GM06990 (cell line): ENCODE results near the gene FGF19.

Source experiments
- DNase-seq: peaks from one replicate; pipeline ENCODE4 v3.0.0-alpha.2; 2011; ENCODE audit not compliant: insufficient read length; ENCODE audit errors: extremely low read depth
- H3K27me3 ChIP-seq: replicated peaks from 2 replicates; pipeline ENCODE4 v1.6.0; 2011; ENCODE audit warnings: low read length; ENCODE audit not compliant: control insufficient read depth, insufficient read depth
- H3K36me3 ChIP-seq: 2 replicates; pipeline ENCODE4 v1.5.1; 2011; ENCODE audit warnings: low read length; ENCODE audit not compliant: control insufficient read depth, insufficient read depth
- H3K4me3 ChIP-seq: replicated peaks from 2 replicates; pipeline ENCODE4 v1.5.1; 2011; ENCODE audit warnings: low read depth, mild to moderate bottlenecking, control low read depth, low read length
- TF ChIP-seq, protein P1 (sequence below): IDR thresholded peaks from 2 replicates; pipeline ENCODE4 v1.5.1; 2011; ENCODE audit warnings: low read length, control low read depth, mild to moderate bottlenecking, inconsistent platforms; ENCODE audit not compliant: insufficient read depth, poor library complexity, severe bottlenecking

Gene FGF19

GRCh38 chr11:69707176-69707575, 3.4 kb upstream of the FGF19 start:
- TF ChIP-seq, protein P1, sequence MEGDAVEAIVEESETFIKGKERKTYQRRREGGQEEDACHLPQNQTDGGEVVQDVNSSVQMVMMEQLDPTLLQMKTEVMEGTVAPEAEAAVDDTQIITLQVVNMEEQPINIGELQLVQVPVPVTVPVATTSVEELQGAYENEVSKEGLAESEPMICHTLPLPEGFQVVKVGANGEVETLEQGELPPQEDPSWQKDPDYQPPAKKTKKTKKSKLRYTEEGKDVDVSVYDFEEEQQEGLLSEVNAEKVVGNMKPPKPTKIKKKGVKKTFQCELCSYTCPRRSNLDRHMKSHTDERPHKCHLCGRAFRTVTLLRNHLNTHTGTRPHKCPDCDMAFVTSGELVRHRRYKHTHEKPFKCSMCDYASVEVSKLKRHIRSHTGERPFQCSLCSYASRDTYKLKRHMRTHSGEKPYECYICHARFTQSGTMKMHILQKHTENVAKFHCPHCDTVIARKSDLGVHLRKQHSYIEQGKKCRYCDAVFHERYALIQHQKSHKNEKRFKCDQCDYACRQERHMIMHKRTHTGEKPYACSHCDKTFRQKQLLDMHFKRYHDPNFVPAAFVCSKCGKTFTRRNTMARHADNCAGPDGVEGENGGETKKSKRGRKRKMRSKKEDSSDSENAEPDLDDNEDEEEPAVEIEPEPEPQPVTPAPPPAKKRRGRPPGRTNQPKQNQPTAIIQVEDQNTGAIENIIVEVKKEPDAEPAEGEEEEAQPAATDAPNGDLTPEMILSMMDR: no peak
- H3K36me3 ChIP-seq: no peaks in the 10 kb centered on the region
- no peak for DNase-seq
- peaks cover 1% of the 10 kb centered on the region; the same call in 1 of the 2 replicates for H3K27me3 ChIP-seq
- H3K4me3 ChIP-seq: peak overlapping the region; percentile 16; the same call in 1 of the 2 replicates

DNA sequence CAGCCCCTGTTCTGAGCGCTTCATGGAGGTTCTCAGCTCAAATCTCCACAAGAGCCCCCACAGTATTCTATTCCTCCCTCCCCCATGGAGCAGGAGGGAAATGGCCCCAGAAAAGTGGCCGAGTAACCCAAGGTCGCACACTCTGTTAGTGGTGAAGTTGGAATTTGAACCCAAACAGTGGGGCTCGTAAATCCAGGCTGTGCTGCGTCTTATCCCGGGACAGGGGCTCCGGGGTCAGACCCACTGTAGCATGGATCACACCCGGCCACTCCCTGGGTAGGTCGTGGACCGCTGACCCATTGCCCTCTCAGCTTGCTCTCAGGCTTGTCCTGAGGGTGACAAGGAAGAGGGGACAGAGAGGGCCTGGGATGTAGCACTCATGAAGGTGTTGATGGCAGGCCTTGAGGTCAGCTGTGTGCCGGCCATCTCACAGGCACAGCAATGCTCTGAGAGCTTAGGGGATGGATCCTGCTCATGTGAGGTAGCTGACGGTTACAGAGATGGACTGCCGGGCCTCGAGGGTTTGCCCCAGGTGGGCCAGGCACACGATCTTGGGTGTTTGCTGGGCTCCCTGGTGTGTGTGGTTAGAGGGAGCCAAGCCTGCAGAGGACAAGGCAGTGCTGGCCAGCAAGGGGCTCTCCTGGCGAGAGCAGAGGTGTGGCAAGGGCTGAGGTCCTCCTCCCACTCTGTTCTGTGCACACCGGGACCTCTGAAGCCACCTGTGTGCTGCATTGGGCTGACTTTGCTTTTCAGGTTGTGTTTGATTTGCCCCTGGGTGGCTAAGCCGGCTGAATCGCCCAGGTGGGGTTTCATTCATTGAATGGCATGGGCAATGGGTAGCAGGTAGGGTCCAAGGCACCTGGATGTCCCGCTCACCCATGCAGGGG, 2.3 kb upstream of the FGF19 start:
- Histone ChIP-seq H3K4me3 (no peak overlapping the region), H3K36me3 (no peaks in the 10 kb centered on the region), H3K27me3 (peaks cover 1% of the 10 kb centered on the region; the same call in 1 of the 2 replicates)
- TF ChIP-seq, protein P1: no peak
- no peak for DNase-seq

DNA sequence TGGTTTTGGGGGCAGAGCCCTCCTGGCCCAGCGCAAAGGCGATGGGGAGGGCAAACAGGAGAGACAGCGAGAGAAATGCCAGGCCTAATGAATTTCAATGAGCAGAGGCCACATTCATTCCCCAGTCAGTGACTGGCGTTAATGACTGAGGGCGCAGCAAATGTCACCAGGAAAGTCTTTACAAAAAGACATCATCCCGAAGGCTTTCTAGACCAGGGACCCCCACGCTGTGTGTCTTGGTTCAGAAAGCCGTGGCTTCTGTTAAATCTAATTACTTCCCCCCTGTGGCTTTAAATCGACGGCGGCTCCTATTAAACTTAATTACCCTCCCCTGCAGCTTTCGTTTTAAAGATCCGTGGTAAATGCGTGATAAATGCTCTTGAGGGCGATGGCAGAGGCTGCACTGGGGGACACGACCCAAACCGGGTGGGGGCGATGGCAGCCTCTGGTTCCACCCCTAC, 1.6 kb upstream of the FGF19 start:
- no peak overlapping the region for H3K4me3 ChIP-seq
- H3K27me3 ChIP-seq: peaks cover 1% of the 10 kb centered on the region; the same call in 1 of the 2 replicates
- no peak for DNase-seq
- TF ChIP-seq, protein P1: no peak
- H3K36me3 ChIP-seq: no peaks in the 10 kb centered on the region

GRCh38 chr11:69704508-69705253, 859 bp upstream of the FGF19 start:
- no peak for DNase-seq

DNA sequence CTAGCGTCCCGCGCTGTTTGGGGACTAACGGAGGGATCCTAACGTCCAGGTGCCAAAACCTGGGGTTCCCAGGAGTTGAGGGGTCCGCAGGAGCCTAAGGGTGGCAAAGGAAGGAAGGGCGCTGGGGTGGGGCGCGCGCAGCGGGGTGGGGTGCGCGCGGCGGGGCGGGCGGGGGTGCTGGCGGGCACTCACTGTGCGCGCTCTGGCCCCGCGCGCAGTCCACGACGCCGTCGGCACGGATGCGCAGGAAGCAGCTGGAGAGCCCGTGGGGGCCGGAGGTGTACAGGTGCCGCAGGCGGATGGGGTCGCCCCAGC, 412 bp downstream of the FGF19 start:
- H3K27me3 ChIP-seq: peaks cover 1% of the 10 kb centered on the region; the same call in 1 of the 2 replicates
- no peak for DNase-seq
- no peak overlapping the region for H3K4me3 ChIP-seq
- TF ChIP-seq, protein P1: no peak
- H3K36me3 ChIP-seq: no peaks in the 10 kb centered on the region

More at GRCh38 chr11:69704508-69705253, 859 bp upstream of the FGF19 start:
- Histone ChIP-seq H3K27me3 (peaks cover 1% of the 10 kb centered on the region; the same call in 1 of the 2 replicates), H3K4me3 (no peak overlapping the region), H3K36me3 (no peaks in the 10 kb centered on the region)
- TF ChIP-seq, protein P1: no peak
